HCT116 (cell line): Measurements from ENCODE around the gene SRRM2. TPM values are rescaled to one million over a fixed set of nuclear protein-coding genes. Genes with fewer than 3 reads are reported as not detected.

ENCODE experiments used
- ATAC-seq: fragments of 200-7000 bp; cut with Tn5 transposase; 2 replicates; pipeline ENCODE4 v1.9.1; 2020; ENCODE audit warnings: mild to moderate bottlenecking, moderate library complexity
- BruUV-seq: library from RNA; stranded (reverse); fragments of 400-500 nt; replicated peaks from 2 replicates; lab custom pipeline; 2021; lab: Mats Ljungman, UMichigan
- CTCF ChIA-PET: fragments of 300-600 bp; sonication (Branson Sonifier 250); formaldehyde crosslinking; loops from one replicate; lab custom pipeline; 2021; ENCODE audit warnings: antibody characterized with exemption; lab: Charles Lee
- POLR2A ChIA-PET: fragments of 300-600, 350-600 bp; sonication (Branson Sonifier 250); formaldehyde crosslinking; loops from one replicate; lab custom pipeline; 2021; ENCODE audit warnings: antibody characterized with exemption; lab: Charles Lee
- RAD21 ChIA-PET, 2 experiments: fragments of 300-600 bp; sonication (Branson Sonifier 250); formaldehyde crosslinking; loops; one replicate each; lab custom pipeline; 2023; ENCODE audit warnings: low total read pairs in 2 of 2; ENCODE audit not compliant: uncharacterized antibody in 2 of 2, unreplicated experiment in 2 of 2, low non-redundant PET in 1 of 2; lab: Charles Lee
- DNase-seq: peaks from one replicate; pipeline ENCODE4 v3.0.0-alpha.2; 2010; ENCODE audit warnings: low read depth, low spot score
- H2AFZ ChIP-seq: fragments of 200-600 bp; shearing (Covaris generic), sonication (generic); 2 replicates; pipeline ENCODE4 v1.6.1; 2017; ENCODE audit warnings: low read depth, mixed run types, mixed read lengths, antibody characterized with exemption, low read length; ENCODE audit not compliant: poor library complexity, severe bottlenecking
- H3K27ac ChIP-seq: 2 replicates; pipeline ENCODE4 v1.5.1; 2012; ENCODE audit warnings: low read depth, low read length
- H3K27me3 ChIP-seq: fragments of 200-600 bp; sonication (generic); 2 replicates; pipeline ENCODE4 v1.6.1; 2016; ENCODE audit warnings: mixed run types, low read length, mixed read lengths; ENCODE audit not compliant: insufficient read depth
- H3K36me3 ChIP-seq, 2 experiments: fragments of 200-500 bp in 1 of 2; fragments of 200-600 bp in 1 of 2; sonication (Bioruptor generic) in 1 of 2; sonication (generic) in 1 of 2; 2 replicates each; pipeline versions ENCODE4 v1.5.1 to v1.6.1; 2014 to 2016; ENCODE audit warnings: low read length in 2 of 2, inconsistent platforms in 1 of 2, mixed read lengths in 1 of 2, mixed run types in 1 of 2; ENCODE audit not compliant: insufficient read depth in 2 of 2, control insufficient read depth in 1 of 2
- H3K4me1 ChIP-seq, 2 experiments: fragments of 200-600 bp in 1 of 2; sonication (generic) in 1 of 2; 2 replicates each; pipeline versions ENCODE4 v1.5.1 to v1.6.1; 2012 to 2017; ENCODE audit warnings: low read length in 2 of 2, inconsistent platforms in 1 of 2, mild to moderate bottlenecking in 1 of 2, mixed read lengths in 1 of 2, mixed run types in 1 of 2, moderate library complexity in 1 of 2; ENCODE audit not compliant: insufficient read depth in 2 of 2, control insufficient read depth in 1 of 2
- H3K4me2 ChIP-seq: fragments of 200-600 bp; sonication (generic); 2 replicates; pipeline ENCODE4 v1.6.1; 2017; ENCODE audit warnings: mixed run types, low read length, mixed read lengths
- H3K4me3 ChIP-seq, 2 experiments: fragments of 200-600 bp in 1 of 2; sonication (generic) in 1 of 2; replicated peaks in 1 of 2; 2 replicates each; pipeline ENCODE4 v1.5.1; 2011 to 2016; ENCODE audit warnings: low read length in 2 of 2, control low read depth in 1 of 2, low read depth in 1 of 2, mild to moderate bottlenecking in 1 of 2, mixed read lengths in 1 of 2, mixed run types in 1 of 2
- H3K79me2 ChIP-seq: fragments of 200-600 bp; sonication (generic); 2 replicates; pipeline ENCODE4 v1.6.1; 2017; ENCODE audit warnings: mild to moderate bottlenecking, mixed run types, low read length, moderate library complexity, mixed read lengths; ENCODE audit not compliant: insufficient read depth
- H3K9ac ChIP-seq: fragments of 200-600 bp; sonication (generic); 2 replicates; pipeline ENCODE4 v1.6.1; 2016; ENCODE audit warnings: low read length, mixed read lengths
- H3K9me2 ChIP-seq: fragments of 200-600 bp; sonication (generic), shearing (Covaris generic); 2 replicates; pipeline ENCODE4 v1.6.1; 2017; ENCODE audit warnings: mixed run types, mild to moderate bottlenecking, moderate library complexity; ENCODE audit not compliant: insufficient read depth
- H3K9me3 ChIP-seq, 2 experiments: fragments of 200-500 bp in 1 of 2; fragments of 200-600 bp in 1 of 2; sonication (Bioruptor generic) in 1 of 2; sonication (generic) in 1 of 2; 2 replicates each; pipeline ENCODE4 v1.6.1; 2014 to 2017; ENCODE audit warnings: low read length in 2 of 2, mixed read lengths in 2 of 2, inconsistent platforms in 1 of 2, low read depth in 1 of 2, mild to moderate bottlenecking in 1 of 2, mixed run types in 1 of 2, moderate library complexity in 1 of 2; ENCODE audit not compliant: control insufficient read depth in 1 of 2, insufficient read depth in 1 of 2
- H4K20me1 ChIP-seq: fragments of 200-600 bp; sonication (generic), shearing (Covaris generic); 2 replicates; pipeline ENCODE4 v1.6.1; 2017; ENCODE audit warnings: mixed run types, mild to moderate bottlenecking, moderate library complexity; ENCODE audit not compliant: insufficient read depth
- CBX3 ChIP-seq: IDR thresholded peaks from 2 replicates; pipeline ENCODE4 v1.6.1; 2012; ENCODE audit warnings: low read depth
- CTCF ChIP-seq, 3 experiments: fragments of 200-600 bp in 1 of 3; sonication (generic) in 1 of 3; IDR thresholded peaks in 2 of 3; conservative IDR thresholded peaks in 1 of 3; 2 replicates each; pipeline ENCODE4 v1.5.1; 2012 to 2017; ENCODE audit warnings: low read depth in 2 of 3, low read length in 2 of 3, antibody characterized with exemption in 1 of 3, borderline replicate concordance in 1 of 3, control low read depth in 1 of 3, mild to moderate bottlenecking in 1 of 3, mixed read lengths in 1 of 3, mixed run types in 1 of 3, moderate library complexity in 1 of 3; ENCODE audit not compliant: insufficient read depth in 1 of 3
- EGR1 ChIP-seq: IDR thresholded peaks from 2 replicates; pipeline ENCODE4 v1.6.1; 2012; ENCODE audit warnings: low read depth
- ELF1 ChIP-seq: IDR thresholded peaks from 2 replicates; pipeline ENCODE4 v1.6.1; 2012; ENCODE audit warnings: low read depth, borderline replicate concordance
- EZH2 ChIP-seq: fragments of 200-600 bp; sonication (generic); IDR thresholded peaks from 2 replicates; pipeline ENCODE4 v1.6.1; 2017; ENCODE audit warnings: antibody characterized with exemption, mixed run types
- EZH2phosphoT487 ChIP-seq: fragments of 200-600 bp; IDR thresholded peaks from 2 replicates; pipeline ENCODE4 v1.6.1; 2018; ENCODE audit warnings: antibody characterized with exemption, borderline replicate concordance
- FOSL1 ChIP-seq: IDR thresholded peaks from 2 replicates; pipeline ENCODE4 v1.6.1; 2012; ENCODE audit warnings: low read depth
- JUND ChIP-seq: IDR thresholded peaks from 2 replicates; pipeline ENCODE4 v1.6.1; 2012
- MAX ChIP-seq: IDR thresholded peaks from 2 replicates; pipeline ENCODE4 v1.6.1; 2012
- POLR2A ChIP-seq: IDR thresholded peaks from 2 replicates; pipeline ENCODE4 v1.7.0; 2011; ENCODE audit warnings: borderline replicate concordance; ENCODE audit not compliant: insufficient read depth, insufficient read length; ENCODE audit errors: extremely low read depth
- POLR2AphosphoS5 ChIP-seq: IDR thresholded peaks from 2 replicates; pipeline ENCODE4 v1.6.1; 2011; ENCODE audit warnings: mild to moderate bottlenecking, low read depth, low read length, moderate library complexity
- REST ChIP-seq: IDR thresholded peaks from 2 replicates; pipeline ENCODE4 v1.6.1; 2012; ENCODE audit warnings: low read depth
- SP1 ChIP-seq: IDR thresholded peaks from 2 replicates; pipeline ENCODE4 v1.6.1; 2012; ENCODE audit warnings: low read depth
- SRF ChIP-seq: IDR thresholded peaks from 2 replicates; pipeline ENCODE4 v1.6.1; 2012; ENCODE audit warnings: low read depth
- YY1 ChIP-seq: IDR thresholded peaks from 2 replicates; pipeline ENCODE4 v1.6.1; 2011; ENCODE audit warnings: low read length, low read depth, moderate library complexity, mild to moderate bottlenecking; ENCODE audit not compliant: insufficient replicate concordance; ENCODE audit errors: extremely low read depth
- ZBTB33 ChIP-seq: IDR thresholded peaks from 2 replicates; pipeline ENCODE4 v1.6.1; 2011; ENCODE audit warnings: mild to moderate bottlenecking, low read length, moderate library complexity; ENCODE audit not compliant: insufficient replicate concordance; ENCODE audit errors: extremely low read depth
- ZFX ChIP-seq: fragments of 450-650 bp; IDR thresholded peaks from 2 replicates; pipeline ENCODE4 v1.6.1; 2017
- ZNF274 ChIP-seq: fragments of 200-500 bp; sonication (Bioruptor generic); IDR thresholded peaks from 2 replicates; pipeline ENCODE4 v1.6.1; 2014; ENCODE audit warnings: mild to moderate bottlenecking, low read depth, low read length, inconsistent platforms
- intact Hi-C: fragments of 100-400 bp; cut with micrococcal nuclease; formaldehyde crosslinking; loops from 2 replicates; pipeline ENCODE4 v1.10.0; 2022
- total RNA-seq: library from RNA; stranded (reverse); gene quantifications from one replicate; pipeline ENCODE4 v1.2.1, GENCODE V29; 2021; ENCODE audit not compliant: unreplicated experiment

The SRRM2 gene
- total RNA-seq, 1 experiment from 2014 or later: 541 TPM

GRCh38 chr16:2702871-2703745, 49.3 kb upstream of the SRRM2 start:
- no peak for TF ChIP-seq CTCF (IDR thresholded peaks at IDR 0.05 in 2 of 3, conservative IDR thresholded peaks at IDR 0.05 in 1 of 3; ENCODE audit: borderline replicate concordance in 1 of 3, insufficient read depth in 1 of 3, low read depth in 2 of 3, low read length in 2 of 3)
- no peak for TF ChIP-seq MAX
- TF ChIP-seq SRF: no peak
- TF ChIP-seq YY1: no peak
- no peak for TF ChIP-seq ELF1
- no peak for TF ChIP-seq SP1
- TF ChIP-seq ZFX: no peak
- no peak for TF ChIP-seq JUND
- TF ChIP-seq EZH2phosphoT487: no peak
- TF ChIP-seq REST: no peak
- TF ChIP-seq ZBTB33: no peak
- no peak for TF ChIP-seq FOSL1
- no peak for TF ChIP-seq ZNF274
- no peak for TF ChIP-seq POLR2AphosphoS5
- no peak for TF ChIP-seq EZH2
- no peak for TF ChIP-seq POLR2A
- no peak for TF ChIP-seq CBX3
- no peak for TF ChIP-seq EGR1
- TF ChIP-seq, all 23 proteins: peak for 0
- Histone ChIP-seq H3K9me3 (no peaks in the 10 kb centered on the region), H2AFZ (no peak overlapping the region), H3K4me1 (no peaks in the 10 kb centered on the region), H3K79me2 (no peaks in the 10 kb centered on the region; the same call in 1 of the 2 replicates), H3K9ac (no peak overlapping the region), H3K27me3 (no peaks in the 10 kb centered on the region), H3K36me3 (peaks cover 3 to 9% of the 10 kb centered on the region in 2 experiments; a peak in 2 of 4 replicates), H4K20me1 (no peaks in the 10 kb centered on the region), H3K9me2 (no peaks in the 10 kb centered on the region), H3K4me2 (no peak overlapping the region), H3K4me3 (no peak overlapping the region), H3K27ac (no peak overlapping the region)
- CTCF ChIA-PET: no interaction called here
- intact Hi-C loops: no loop called here
- BruUV-seq: no TSS peak
- RAD21 ChIA-PET: no interaction called here
- POLR2A ChIA-PET: no interaction called here
- no peak for DNase-seq
- ATAC-seq: no peak
